ENCODE measurements around the gene NUP93.

GRCh38 chr16:56715126-56715525 lies 14.8 kb upstream of the NUP93 start:
- no peak for TF ChIP-seq CTCF (IDR thresholded peaks at IDR 0.05; ENCODE audit: poor library complexity)
- no peak for TF ChIP-seq EZH2phosphoT487 (IDR thresholded peaks at IDR 0.05; ENCODE audit: low read depth, severe bottlenecking, unreplicated experiment)

All from hepatocyte (in vitro differentiated cells).